ENCODE results near the gene IVD.

IVD gene

DNA sequence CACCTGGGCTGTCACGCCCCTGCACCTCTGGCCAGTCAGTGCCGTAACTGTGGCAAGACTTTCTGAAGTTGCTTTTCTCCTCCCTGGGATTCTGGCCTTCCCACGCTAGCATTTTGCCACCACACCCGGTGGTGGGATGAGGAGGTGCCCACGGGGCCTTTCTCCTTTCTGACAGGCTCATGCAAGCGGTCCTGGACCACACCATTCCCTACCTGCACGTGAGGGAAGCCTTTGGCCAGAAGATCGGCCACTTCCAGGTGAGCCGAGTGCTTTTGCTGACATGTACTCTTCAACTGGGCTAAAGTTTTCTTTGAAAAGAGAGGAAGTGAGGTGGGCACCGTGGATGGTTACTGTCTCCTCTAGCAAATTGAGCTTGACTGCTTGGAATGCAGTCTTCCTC lies 9.6 kb downstream of the IVD start:
- Histone ChIP-seq H3K4me3 (no peak overlapping the region), H3K27ac (no peak overlapping the region)
- DNase-seq (ENCODE audit: low spot score) = no peak
- TF ChIP-seq, protein P1, sequence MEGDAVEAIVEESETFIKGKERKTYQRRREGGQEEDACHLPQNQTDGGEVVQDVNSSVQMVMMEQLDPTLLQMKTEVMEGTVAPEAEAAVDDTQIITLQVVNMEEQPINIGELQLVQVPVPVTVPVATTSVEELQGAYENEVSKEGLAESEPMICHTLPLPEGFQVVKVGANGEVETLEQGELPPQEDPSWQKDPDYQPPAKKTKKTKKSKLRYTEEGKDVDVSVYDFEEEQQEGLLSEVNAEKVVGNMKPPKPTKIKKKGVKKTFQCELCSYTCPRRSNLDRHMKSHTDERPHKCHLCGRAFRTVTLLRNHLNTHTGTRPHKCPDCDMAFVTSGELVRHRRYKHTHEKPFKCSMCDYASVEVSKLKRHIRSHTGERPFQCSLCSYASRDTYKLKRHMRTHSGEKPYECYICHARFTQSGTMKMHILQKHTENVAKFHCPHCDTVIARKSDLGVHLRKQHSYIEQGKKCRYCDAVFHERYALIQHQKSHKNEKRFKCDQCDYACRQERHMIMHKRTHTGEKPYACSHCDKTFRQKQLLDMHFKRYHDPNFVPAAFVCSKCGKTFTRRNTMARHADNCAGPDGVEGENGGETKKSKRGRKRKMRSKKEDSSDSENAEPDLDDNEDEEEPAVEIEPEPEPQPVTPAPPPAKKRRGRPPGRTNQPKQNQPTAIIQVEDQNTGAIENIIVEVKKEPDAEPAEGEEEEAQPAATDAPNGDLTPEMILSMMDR (IDR thresholded peaks at IDR 0.05) = no peak

GRCh38 chr15:40416056-40416455 lies 10.5 kb downstream of the IVD start:
- Histone ChIP-seq H3K4me3 (no peak overlapping the region), H3K27ac (no peak overlapping the region)
- DNase-seq (ENCODE audit: low spot score) = no peak
- TF ChIP-seq, protein P1 (IDR thresholded peaks at IDR 0.05) = no peak

DNA sequence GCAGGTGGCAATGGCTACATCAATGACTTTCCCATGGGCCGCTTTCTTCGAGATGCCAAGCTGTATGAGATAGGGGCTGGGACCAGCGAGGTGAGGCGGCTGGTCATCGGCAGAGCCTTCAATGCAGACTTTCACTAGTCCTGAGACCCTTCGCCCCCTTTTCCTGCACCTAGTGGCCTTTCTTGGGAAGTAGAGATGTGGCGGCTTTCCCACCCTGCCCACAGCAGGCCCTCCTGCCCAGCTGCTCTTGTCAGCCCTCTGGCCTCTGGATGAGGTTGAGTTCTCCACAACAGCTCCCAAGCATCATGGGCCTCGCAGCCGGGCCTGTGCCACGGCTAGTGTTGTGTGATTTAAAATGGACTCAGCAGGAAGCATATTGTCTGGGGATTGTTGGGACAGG lies 12.5 kb downstream of the IVD start:
- TF ChIP-seq, protein P1 (IDR thresholded peaks at IDR 0.05) = no peak
- DNase-seq (ENCODE audit: low spot score) = no peak
- no peak overlapping the region for H3K4me3 ChIP-seq
- no peak overlapping the region for H3K27ac ChIP-seq

DNA sequence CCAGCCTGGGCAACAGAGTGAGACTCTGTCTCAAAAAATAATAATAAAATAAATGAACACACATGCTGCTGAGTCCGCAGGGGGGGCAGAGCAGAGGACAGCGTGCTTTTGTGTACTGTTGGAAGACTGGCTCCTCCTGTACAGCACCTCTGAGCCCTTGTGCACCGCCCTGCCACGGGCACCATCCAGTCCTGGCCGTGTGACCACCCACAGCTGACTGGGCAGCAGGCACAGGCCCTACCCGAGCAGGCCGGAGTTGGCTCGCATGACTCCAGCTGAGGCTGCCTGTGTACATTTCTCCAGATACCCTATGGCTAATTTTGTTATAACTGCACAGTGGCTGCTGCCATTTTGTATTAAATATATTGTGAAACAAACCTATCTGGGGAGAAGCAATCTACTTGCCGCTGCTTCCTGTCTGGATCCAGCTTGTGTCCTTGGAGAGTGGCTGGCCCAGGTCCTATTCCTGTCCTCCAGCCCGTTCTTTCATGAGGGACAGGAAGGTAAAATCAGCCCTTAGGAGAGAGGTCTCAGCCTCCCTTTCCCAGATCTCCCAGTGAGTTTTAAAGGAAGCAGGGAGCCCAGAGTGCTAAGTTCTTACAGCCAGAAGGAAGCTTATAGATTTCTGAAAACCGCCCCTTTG lies 14.6 kb downstream of the IVD start:
- Histone ChIP-seq H3K27ac (no peak overlapping the region), H3K4me3 (no peak overlapping the region)
- DNase-seq (ENCODE audit: low spot score) = no peak
- TF ChIP-seq, protein P1 (IDR thresholded peaks at IDR 0.05) = no peak

DNA sequence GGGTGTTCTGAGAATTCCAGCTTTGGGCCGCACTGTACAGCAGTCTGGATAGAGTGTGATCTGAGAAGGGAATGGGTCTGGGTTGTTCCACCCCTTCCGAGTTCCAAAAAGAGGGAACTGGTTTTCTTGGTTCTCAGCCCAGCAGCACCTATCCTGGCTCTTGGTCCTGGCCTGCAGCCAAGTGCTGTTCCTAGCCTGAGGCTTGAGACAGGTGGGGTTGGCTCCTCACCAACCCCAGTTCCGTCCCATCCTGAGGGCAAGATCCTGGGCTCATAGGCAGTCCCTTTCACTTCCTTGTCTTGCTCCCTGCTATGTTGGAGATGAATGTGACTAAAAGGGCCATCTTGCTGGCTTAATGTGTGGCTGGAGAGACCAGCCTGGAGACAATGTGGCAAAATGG lies 15.2 kb downstream of the IVD start:
- no peak for DNase-seq (ENCODE audit: low spot score)
- no peak overlapping the region for H3K4me3 ChIP-seq
- no peak overlapping the region for H3K27ac ChIP-seq
- TF ChIP-seq, protein P1 (IDR thresholded peaks at IDR 0.05) = no peak

DNA sequence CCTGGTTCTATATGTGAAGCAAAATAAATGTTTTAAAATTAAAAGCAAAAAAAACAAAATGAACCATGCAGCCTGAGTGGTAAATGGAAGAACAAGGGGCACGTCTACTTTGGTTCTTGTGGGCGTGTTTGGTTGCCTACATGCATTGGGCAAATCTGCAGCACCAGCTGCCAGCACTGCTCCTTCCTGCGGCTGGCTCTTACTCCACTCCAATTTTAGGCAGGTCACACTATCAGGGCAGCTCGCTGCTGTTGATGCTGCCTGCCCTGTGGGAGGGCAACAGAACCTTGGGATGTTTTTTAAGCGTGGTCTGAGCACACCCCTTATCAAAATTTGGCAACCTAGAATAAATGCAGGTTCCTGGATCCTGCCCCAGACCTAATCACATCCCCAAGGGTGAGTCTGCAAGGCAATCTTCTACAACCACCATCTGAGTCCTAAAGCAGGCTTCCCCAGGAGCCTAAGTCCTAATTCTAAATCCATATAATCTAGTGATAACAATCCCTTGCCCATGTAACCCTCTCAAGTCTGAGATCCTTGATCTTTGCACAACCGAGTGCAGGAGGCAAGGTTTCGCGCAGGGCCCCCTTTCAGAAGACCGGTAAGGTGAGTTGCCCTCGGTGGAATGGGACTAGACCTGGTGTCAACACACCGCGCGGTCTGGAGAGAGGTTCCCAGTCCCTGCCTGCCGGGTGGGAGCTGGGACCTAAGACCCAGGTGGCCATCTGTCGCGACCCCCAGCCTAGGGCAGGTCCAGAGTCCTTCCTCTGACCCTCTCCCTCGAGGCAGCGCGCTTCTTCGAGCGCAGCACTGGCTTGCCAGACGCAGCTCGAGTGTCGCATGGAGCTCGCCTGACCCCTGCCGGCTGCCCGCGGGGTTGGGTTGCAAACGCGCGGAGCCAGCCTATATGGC lies 15.9 kb downstream of the IVD start:
- TF ChIP-seq, protein P1 (IDR thresholded peaks at IDR 0.05) = peak; percentile 91
- Histone ChIP-seq H3K4me3 (peak overlapping the region; percentile 27), H3K27ac (peak overlapping the region in 1 of 2 donors; percentile 18)
- DNase-seq (ENCODE audit: low spot score) = no peak
